Stimulated activated CD4-positive, alpha-beta T cell treated with anti-CD3 and anti-CD28 coated beads, Interleukin-4, amount 100 ng/mL, for 48 hours (primary cell): ENCODE measurements around the gene DUXA.
A peak's percentile ranks its signal among the peaks of the same experiment; 100 is the strongest.
"Not testable (repeated sequence)": the region's sequence is repeated elsewhere in the genome, so short reads cannot be mapped to it uniquely, and the experiment has no call there.

Source experiments
- DNase-seq, 2 donors: peaks; one replicate each; pipeline ENCODE4 v3.0.0-alpha.2; 2020; ENCODE audit warnings: low read depth in 2 of 2

The DUXA gene

GRCh38 chr19:57167385-57167784 is at the start of gene DUXA:
TSS of gene DUXA (minus strand) at chr19:57167485. CDS start at chr19:57167443, 42 bp downstream.
- DNase-seq: no peak

DNA sequence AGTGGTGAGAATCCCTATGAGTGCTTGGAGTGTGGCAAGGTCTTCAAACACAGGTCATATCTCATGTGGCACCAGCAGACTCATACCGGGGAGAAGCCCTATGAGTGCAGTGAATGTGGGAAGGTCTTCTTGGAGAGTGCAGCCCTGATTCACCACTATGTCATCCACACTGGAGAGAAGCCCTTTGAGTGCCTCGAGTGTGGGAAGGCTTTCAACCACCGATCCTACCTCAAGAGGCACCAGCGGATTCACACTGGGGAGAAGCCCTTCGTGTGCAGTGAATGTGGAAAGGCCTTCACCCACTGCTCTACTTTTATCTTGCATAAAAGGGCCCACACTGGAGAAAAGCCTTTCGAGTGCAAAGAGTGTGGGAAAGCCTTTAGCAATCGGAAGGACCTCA is 44.8 kb upstream of the DUXA start:
- DNase-seq: no peak

- DNase-seq: no peak
Observed at GRCh38 chr19:57210381-57210780, 43.1 kb upstream of the DUXA start.

DNA sequence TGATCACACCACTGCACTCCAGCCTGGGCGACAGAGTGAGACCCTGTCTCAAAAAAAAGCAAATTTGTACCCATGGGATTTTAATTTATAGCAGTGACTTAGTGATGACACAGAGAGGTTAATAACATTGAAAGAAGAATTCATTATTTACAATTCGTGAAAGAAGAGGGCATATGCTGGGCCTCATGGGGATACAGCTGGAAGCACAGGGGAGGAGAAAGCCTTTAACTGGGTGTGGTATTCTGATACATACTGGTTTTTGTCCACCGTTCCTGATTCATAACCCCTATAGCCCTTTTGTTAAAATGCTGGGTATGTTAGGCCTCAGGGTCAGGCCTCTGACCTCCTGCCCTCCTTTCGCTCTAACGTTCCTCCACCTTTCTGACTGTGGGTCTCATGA is 34.9 kb upstream of the DUXA start:
- no peak for DNase-seq

GRCh38 chr19:57197874-57198273 is 30.6 kb upstream of the DUXA start:
- DNase-seq: not testable (repeated sequence)

DNA sequence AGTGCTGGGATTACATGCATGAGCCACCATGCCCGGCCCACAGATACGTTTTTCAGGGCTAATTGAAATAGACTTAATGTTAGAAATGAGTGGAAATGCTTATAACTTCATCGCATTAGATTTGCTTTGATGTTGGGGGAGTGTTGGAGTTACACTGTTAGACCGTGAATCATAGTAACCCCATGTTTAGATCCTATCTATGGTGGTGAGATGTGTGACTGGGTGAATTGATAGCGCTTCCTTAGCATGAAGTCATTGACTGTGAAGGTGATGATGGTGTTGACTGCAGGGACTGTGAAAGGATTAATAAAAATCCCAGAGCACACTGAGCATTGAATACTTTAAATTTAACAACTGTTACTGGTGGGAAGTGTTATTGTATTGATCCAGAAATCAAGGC is 25.7 kb upstream of the DUXA start:
- DNase-seq: no peak

DNA sequence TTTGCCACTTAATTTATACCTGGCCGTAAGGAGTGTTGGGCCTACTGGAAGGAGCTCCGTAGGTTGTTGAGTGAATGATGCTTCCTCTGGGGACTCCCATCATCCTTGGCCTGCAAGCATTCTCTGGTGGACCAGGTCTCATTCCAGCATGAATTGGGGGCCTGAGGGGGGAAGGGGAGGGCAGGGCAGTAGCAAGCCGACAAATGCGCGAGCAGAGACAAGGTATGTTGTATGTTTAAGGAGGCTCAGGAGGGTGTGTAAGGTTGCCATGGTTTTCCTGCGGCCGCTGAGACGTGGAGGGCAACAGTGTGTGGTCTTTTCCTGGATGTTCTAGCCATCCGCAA is 24.8 kb upstream of the DUXA start:
- DNase-seq: no peak

GRCh38 chr19:57191141-57192076 is 24.1 kb upstream of the DUXA start, which contains the start of gene ZNF264:
TSS of gene ZNF264 (plus strand) at chr19:57191500. CDS start at chr19:57191914, 414 bp downstream.
- peak; percentile 81 to 86 for DNase-seq

DNA sequence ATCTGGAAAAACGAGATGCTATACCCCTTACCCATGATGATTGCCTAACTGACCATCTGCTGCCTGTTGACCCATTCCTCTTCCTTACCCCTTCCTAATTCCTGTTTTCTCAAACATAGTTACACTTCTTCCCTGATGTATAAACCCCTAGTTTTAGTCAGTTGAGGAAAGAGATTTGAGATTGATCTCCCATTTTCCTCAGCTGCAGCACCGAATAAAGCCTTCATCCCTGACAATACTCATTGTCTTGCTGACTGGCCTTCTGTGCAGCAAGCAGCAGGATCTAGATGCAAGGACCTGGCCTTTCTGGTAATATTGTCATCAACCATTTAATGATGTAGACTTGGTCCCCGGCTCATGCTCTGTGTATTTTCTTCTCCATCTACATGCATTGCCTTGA is 23.0 kb upstream of the DUXA start:
- no peak for DNase-seq

DNA sequence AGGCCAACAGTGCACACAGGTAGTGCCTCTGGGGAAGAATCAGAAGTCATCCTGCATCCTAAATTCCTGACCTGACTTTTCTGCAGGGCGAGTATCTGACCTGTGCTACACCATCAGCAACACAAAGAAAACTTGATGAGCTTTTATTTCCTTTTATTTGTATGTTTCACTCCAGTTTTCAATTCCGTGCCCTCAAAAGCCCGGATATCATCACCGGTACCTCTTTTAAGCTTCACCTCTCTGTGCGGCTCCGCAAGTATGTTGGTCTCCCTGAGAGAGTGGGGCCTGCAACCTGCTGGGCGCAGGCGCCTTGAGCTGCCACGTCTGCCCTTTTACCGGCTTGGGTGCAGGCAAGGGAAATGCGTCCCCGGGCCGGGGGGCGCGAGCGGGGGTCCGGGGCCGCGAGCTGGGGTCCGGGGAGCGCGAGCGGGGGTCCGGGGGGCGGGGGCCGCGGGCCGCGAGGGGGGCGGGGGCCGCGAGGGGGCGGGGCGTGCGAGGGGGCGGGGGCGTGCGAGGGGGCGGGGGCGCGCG is 4.3 kb upstream of the DUXA start:
- no peak for DNase-seq

- DNase-seq: no peak
Observed at GRCh38 chr19:57165846-57166245, 1.4 kb downstream of the DUXA start.

DNA sequence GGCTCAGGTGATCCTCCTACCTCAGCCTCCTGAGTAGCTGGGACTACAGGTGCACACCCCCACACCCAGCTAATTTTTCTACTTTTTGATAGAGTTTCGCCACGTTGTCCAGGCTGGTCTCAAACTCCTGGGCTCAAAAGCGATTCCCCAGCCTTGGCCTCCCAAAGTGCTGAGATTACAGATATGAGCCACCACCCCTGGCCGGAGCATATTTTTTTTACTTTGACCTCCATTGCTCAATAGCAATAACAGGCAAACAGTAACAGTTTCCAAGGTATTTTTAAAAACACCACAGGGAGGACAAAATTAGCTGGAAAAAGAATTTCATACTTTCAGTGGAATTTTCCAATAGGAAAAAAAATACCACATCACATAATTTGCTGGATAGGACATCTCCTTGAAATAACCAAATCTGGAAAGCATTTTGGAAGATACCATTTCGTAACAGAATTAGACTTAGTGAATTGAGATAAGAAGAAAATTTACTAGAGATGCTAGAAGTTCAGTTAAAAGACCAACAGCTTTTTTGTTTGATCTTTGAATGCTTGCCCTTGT is 5.2 kb downstream of the DUXA start:
- no peak for DNase-seq

GRCh38 chr19:57152921-57153320 is 14.4 kb downstream of the DUXA start:
- DNase-seq: no peak

GRCh38 chr19:57141699-57142098 is 25.6 kb downstream of the DUXA start:
- DNase-seq: no peak

DNA sequence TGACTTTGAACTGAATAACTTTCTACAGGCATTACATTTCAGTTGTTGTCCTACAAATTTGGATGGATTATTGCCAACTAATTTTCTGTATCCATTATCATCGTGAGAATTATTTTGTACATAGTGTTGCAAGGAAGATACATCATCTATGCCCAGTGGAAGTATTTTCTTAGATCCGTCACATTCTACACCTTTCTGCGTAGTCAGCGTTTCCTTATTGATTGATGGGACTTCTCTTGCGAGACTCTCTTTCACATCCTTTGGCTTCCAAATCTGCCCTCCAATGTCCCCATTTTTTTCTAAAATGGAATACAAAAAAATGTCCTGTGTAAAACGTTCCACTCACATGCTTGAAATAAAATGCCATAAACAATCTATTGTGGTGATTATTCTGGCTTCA is 31.5 kb downstream of the DUXA start:
- no peak for DNase-seq

DNA sequence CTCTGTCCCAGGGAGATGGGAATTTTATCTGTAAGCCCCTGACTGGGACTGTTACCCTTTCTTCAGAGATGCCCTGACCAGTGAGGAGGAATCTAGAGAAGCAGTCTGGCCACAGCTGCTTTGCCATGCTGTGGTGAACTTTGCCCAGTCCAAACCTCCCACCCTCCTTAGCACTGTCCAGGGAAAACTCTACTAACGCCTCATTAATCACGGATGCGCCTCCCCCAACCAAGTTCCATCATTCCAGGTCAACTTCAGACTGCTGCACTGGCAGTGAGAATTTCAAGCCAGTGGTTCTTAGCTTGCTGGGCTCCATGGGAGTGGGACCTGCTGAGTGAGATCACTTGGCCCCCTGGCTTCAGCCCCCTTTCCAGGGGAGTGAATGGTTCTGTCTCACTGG is 39.9 kb downstream of the DUXA start:
- DNase-seq: not testable (repeated sequence)

DNA sequence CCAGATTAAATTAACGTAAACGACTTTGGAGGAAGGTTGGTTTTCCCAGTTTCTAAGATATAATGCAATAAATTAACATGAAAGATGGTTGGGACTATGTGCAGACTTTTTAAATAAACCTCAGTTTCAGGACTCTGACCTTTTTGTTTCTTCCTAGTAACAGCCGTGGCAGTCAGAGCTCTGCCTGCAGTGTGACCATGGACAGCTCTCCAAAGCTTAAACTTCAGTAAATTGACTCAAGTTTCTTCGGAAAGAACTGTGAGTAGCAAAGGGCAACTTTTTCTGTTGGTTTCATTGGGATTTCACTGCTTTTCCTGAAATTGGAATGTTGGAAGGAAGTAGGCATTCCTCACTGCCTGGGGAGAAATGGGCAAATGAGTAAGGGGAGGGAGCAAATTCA is 43.4 kb downstream of the DUXA start:
- no peak for DNase-seq

GRCh38 chr19:57118848-57119247 is 48.4 kb downstream of the DUXA start:
- no peak for DNase-seq

DNA sequence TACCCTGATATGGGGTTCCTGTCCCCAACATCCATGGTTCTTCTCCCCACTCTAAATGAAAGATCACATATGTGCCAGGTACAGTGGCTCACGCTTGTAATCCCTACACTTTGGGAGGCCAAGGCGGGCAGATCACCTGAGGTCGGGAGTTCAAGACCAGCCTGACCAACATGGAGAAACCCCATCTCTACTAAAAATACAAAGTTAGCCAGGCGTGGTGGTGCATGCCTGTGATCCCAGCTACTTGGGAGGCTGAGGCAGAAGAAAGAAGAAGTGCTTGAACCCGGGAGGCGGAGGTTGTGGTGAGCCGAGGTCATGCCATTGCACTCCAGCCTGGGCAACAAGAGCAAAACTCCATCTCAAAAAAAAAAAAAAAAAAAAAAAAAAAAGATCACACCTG is 53.8 kb downstream of the DUXA start:
- DNase-seq: not testable (repeated sequence)

GRCh38 chr19:57111329-57111644 is 56.0 kb downstream of the DUXA start:
- no peak for DNase-seq

DNA sequence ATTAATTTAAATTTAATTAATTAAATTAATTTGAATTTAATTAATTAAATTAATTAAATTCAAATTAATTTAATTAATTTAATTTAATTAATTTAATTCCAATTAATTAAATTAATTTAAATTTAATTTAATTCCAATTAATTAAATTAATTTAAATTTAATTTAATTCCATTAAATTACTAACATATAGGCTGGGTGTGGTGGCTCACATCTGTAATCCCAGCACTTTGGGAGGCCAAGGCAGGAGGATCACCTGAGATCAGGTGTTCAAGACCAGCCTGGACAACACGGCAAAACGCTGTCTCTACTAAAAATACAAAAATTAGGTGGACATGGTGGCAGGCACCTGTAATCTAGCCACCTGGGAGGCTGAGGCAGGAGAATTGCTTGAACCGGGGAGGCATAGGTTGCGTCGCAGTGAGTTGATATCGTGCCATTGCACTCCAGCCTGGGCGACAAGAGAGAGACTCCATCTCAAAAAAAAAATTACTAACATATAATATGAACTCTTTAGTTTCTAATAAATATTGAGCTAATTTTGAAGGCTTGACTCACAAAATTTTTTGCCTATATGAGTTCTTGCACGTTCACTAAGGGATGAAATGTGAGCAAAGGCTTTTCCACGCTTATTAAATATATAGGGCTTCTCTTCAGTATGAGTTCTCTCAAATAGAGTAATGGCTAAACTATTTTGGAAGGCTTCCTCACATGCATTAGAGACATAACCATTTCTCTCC is 56.5 kb downstream of the DUXA start:
- no peak for DNase-seq

DNA sequence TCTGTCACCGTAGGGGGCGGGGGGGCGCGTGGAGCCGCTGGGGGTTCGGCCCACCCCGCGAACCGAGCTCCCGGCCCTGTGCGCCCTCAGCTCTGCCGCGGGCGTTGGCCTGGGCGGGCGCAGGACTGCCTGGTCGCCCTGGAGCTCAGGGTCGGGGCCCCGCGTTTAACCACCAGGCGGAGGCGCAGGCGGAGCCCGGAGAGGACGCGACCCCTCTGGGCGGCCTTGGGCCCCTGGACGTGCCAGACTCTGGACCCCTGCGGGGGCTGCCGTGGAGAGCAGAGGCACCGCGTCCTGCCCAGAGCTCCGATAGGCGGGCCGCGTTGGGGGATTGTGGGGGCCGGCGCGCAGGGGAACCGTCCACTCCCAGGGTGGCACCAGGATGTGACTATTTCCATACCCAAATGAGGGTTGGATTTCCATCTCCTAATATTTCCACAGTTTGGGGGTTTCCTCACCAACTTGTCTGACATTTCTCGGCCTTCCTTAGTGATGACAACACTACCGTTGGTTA is 60.5 kb downstream of the DUXA start:
- no peak for DNase-seq
